Endothelial cell of umbilical vein (primary cell): Measurements from ENCODE around the gene FGD5. TPM values are rescaled to one million over a fixed set of nuclear protein-coding genes. Genes with fewer than 3 reads are reported as not detected.

Experiments used
- BruUV-seq: library from RNA; stranded (reverse); fragments of 400-500 nt; replicated peaks from 2 replicates; lab custom pipeline; 2021; lab: Mats Ljungman, UMichigan
- CTCF ChIA-PET: fragments of 300-600, 350-600 bp; sonication (Branson Sonifier 250); formaldehyde crosslinking; loops from one replicate; lab custom pipeline; 2021; ENCODE audit warnings: antibody characterized with exemption, inconsistent platforms; lab: Charles Lee
- POLR2A ChIA-PET: fragments of 300-600, 350-600 bp; sonication (Branson Sonifier 250); formaldehyde crosslinking; loops from one replicate; lab custom pipeline; 2021; ENCODE audit warnings: antibody characterized with exemption, inconsistent platforms; lab: Charles Lee
- DNase-seq: peaks from one replicate; pipeline ENCODE4 v3.0.0-alpha.2; 2011; ENCODE audit warnings: low read depth, low spot score
- FAIRE-seq: peaks from 2 replicates; lab custom pipeline; 2011; peaks lifted over from hg19 to GRCh38; lab: Jason Lieb, UNC
- H2AFZ ChIP-seq: 2 replicates; pipeline ENCODE4 v1.6.0; 2012; ENCODE audit warnings: low read depth, low read length, control low read depth, inconsistent platforms
- H3K27ac ChIP-seq: 2 replicates; pipeline ENCODE4 v1.5.1; 2011; ENCODE audit warnings: low read depth, mild to moderate bottlenecking, control low read depth, low read length, moderate library complexity; ENCODE audit not compliant: insufficient read depth
- H3K27me3 ChIP-seq, 2 experiments: 2 replicates each; pipeline versions ENCODE4 v1.6.0 to v1.6.1; 2011; ENCODE audit warnings: low read length in 2 of 2, mixed read lengths in 1 of 2; ENCODE audit not compliant: control insufficient read depth in 2 of 2, insufficient read depth in 2 of 2
- H3K36me3 ChIP-seq, 2 experiments: 2 replicates in 1 of 2; 3 replicates in 1 of 2; pipeline ENCODE4 v1.5.1; 2011; ENCODE audit warnings: low read length in 2 of 2, mild to moderate bottlenecking in 1 of 2, moderate library complexity in 1 of 2; ENCODE audit not compliant: control insufficient read depth in 2 of 2, insufficient read depth in 2 of 2; ENCODE audit errors: extremely low read depth in 1 of 2
- H3K4me1 ChIP-seq: 3 replicates; pipeline ENCODE4 v1.5.1; 2011; ENCODE audit warnings: mild to moderate bottlenecking, low read length; ENCODE audit not compliant: control insufficient read depth, insufficient read depth; ENCODE audit errors: extremely low read depth
- H3K4me2 ChIP-seq: 2 replicates; pipeline ENCODE4 v1.6.1; 2011; ENCODE audit warnings: low read length, control low read depth, mixed read lengths; ENCODE audit not compliant: insufficient read depth
- H3K4me3 ChIP-seq, 3 experiments: fragments of 200-600 bp in 1 of 3; sonication (generic), shearing (Covaris generic) in 1 of 3; replicated peaks in 1 of 3; 2 replicates each; pipeline ENCODE4 v1.5.1; 2011 to 2016; ENCODE audit warnings: control low read depth in 3 of 3, low read length in 3 of 3, mild to moderate bottlenecking in 2 of 3, inconsistent platforms in 1 of 3, low read depth in 1 of 3, moderate library complexity in 1 of 3; ENCODE audit not compliant: insufficient read depth in 1 of 3
- H3K79me2 ChIP-seq: 2 replicates; pipeline ENCODE4 v1.6.0; 2012; ENCODE audit warnings: low read length, inconsistent platforms; ENCODE audit not compliant: control insufficient read depth, insufficient read depth
- H3K9ac ChIP-seq: replicated peaks from 2 replicates; pipeline ENCODE3; 2011; ENCODE audit warnings: low read length, control low read depth; ENCODE audit not compliant: insufficient read depth; ENCODE audit errors: extremely low read depth
- H3K9me1 ChIP-seq: replicated peaks from 3 replicates; pipeline ENCODE4 v1.6.0; 2011; ENCODE audit warnings: mild to moderate bottlenecking, low read length; ENCODE audit not compliant: control insufficient read depth, insufficient read depth; ENCODE audit errors: extremely low read depth
- H3K9me3 ChIP-seq: replicated peaks from 2 replicates; pipeline ENCODE4 v1.5.1; 2012; ENCODE audit warnings: low read length, inconsistent platforms; ENCODE audit not compliant: control insufficient read depth, insufficient read depth
- H4K20me1 ChIP-seq: replicated peaks from 2 replicates; pipeline ENCODE3; 2011; ENCODE audit warnings: mild to moderate bottlenecking, low read length; ENCODE audit not compliant: control insufficient read depth, insufficient read depth; ENCODE audit errors: extremely low read depth
- CTCF ChIP-seq, 2 donors: IDR thresholded peaks; 1 replicate in 1 of 2; 2 replicates in 1 of 2; pipeline ENCODE4 v1.5.1; 2011; ENCODE audit warnings: low read length in 2 of 2, mild to moderate bottlenecking in 2 of 2, moderate library complexity in 2 of 2, control low read depth in 1 of 2, inconsistent platforms in 1 of 2, low read depth in 1 of 2; ENCODE audit not compliant: insufficient read depth in 1 of 2; ENCODE audit errors: extremely low read depth in 1 of 2
- EZH2 ChIP-seq: IDR thresholded peaks from 2 replicates; pipeline ENCODE4 v1.6.1; 2012; ENCODE audit warnings: borderline replicate concordance, low read depth, mild to moderate bottlenecking, moderate library complexity, low read length, inconsistent platforms; ENCODE audit not compliant: severe bottlenecking
- FOS ChIP-seq: IDR thresholded peaks from 2 replicates; pipeline ENCODE4 v1.6.1; 2011; ENCODE audit warnings: mild to moderate bottlenecking, low read length, moderate library complexity, borderline replicate concordance; ENCODE audit not compliant: insufficient read depth
- GATA2 ChIP-seq: IDR thresholded peaks from 2 replicates; pipeline ENCODE4 v1.7.0; 2011; ENCODE audit warnings: low read depth, mild to moderate bottlenecking, moderate library complexity, mixed read lengths, low read length; ENCODE audit not compliant: insufficient read length, insufficient read depth
- JUN ChIP-seq: IDR thresholded peaks from 2 replicates; pipeline ENCODE4 v1.6.1; 2011; ENCODE audit warnings: borderline replicate concordance, low read depth; ENCODE audit not compliant: insufficient read length, insufficient read depth
- MAX ChIP-seq: IDR thresholded peaks from 2 replicates; pipeline ENCODE4 v1.6.1; 2011; ENCODE audit not compliant: insufficient read depth, insufficient read length
- MYC ChIP-seq: IDR thresholded peaks from one replicate; pipeline ENCODE4 v1.6.1; 2011; ENCODE audit warnings: mild to moderate bottlenecking, low read depth, low read length
- POLR2A ChIP-seq: IDR thresholded peaks from 2 replicates; pipeline ENCODE4 v1.6.1; 2012; ENCODE audit warnings: low read depth, mild to moderate bottlenecking, control low read depth, low read length
- POLR2AphosphoS5 ChIP-seq: IDR thresholded peaks from 2 replicates; pipeline ENCODE4 v1.6.1; 2012; ENCODE audit warnings: low read depth, mild to moderate bottlenecking, control low read depth, low read length, moderate library complexity; ENCODE audit not compliant: insufficient read depth
- dilution Hi-C: fragments of 300-500 bp; cut with MboI; formaldehyde crosslinking; loops from one replicate; pipeline ENCODE4 v1.15.0; 2019; ENCODE audit warnings: low sequenced_read_pairs; ENCODE audit not compliant: extremely low pct_ligation_motif_present
- intact Hi-C: fragments of 100-400 bp; cut with micrococcal nuclease; formaldehyde crosslinking; loops from one replicate; pipeline ENCODE4 v1.10.0; 2022
- polyA plus RNA-seq, 4 experiments: library from polyadenylated mRNA; depleted of rRNA in 3 of 4; stranded (reverse) in 3 of 4; unstranded in 1 of 4; fragments of >200 nt; gene quantifications; 2 replicates each; pipeline versions ENCODE4 v1.2.1 to v1.2.3, GENCODE V29; 2011 to 2012; ENCODE audit warnings: missing spikeins in 1 of 4
- total RNA-seq: library from RNA; stranded (reverse); gene quantifications from 2 replicates; pipeline ENCODE4 v1.2.3, GENCODE V29; 2021

Gene FGD5
- total and polyA plus RNA-seq, 2 donors (not counting 3 experiments of a cell fraction or from before 2014, with no cell fraction given): 49.6 to 134 TPM

- POLR2A ChIA-PET: interaction anchor here (1.1 kb wide), 1 partner anchor 107 kb away, joined by 5 read pairs; no protein-coding TSS in a partner anchor
- CTCF ChIA-PET: interaction anchor here (0.6 to 5.3 kb wide), 51 partner anchors 8 to 1124 kb away, joined by 3 to 126 read pairs (median 4); partner anchors contain the start of genes C3orf20 and CCDC174
- Histone ChIP-seq H3K4me2 (no peak overlapping the region), H3K36me3 (no peaks in the 10 kb centered on the region), H4K20me1 (no peaks in the 10 kb centered on the region), H3K9ac (no peak overlapping the region), H3K4me1 (no peaks in the 10 kb centered on the region), H3K27me3 (peaks cover 6 to 14% of the 10 kb centered on the region in 2 experiments), H3K9me1 (no peaks in the 10 kb centered on the region), H3K9me3 (no peaks in the 10 kb centered on the region), H3K79me2 (no peaks in the 10 kb centered on the region), H3K4me3 (no peak overlapping the region), H2AFZ (no peak overlapping the region), H3K27ac (no peak overlapping the region)
- intact Hi-C loops: loop anchor here (1.0 to 10.0 kb wide), 3 partner anchors 108 to 276 kb away; no protein-coding TSS in a partner anchor
- peak; percentile 70 for FAIRE-seq
- peak; percentile 63 to 74 for TF ChIP-seq CTCF (IDR thresholded peaks at IDR 0.05; ENCODE audit: extremely low read depth in 1 of 2, insufficient read depth in 1 of 2, low read depth in 1 of 2, low read length in 2 of 2)
- no peak for TF ChIP-seq POLR2AphosphoS5
- peak; percentile 62 for DNase-seq
- BruUV-seq: no TSS peak
- dilution Hi-C loops: loop anchor here (10.0 kb wide), 1 partner anchor 64 kb away; no protein-coding TSS in a partner anchor
Observed at GRCh38 chr3:14780927-14781507, 37.7 kb upstream of the FGD5 start.

- dilution Hi-C loops (loop anchor here (10.0 kb wide), 1 partner anchor 61 kb away; no protein-coding TSS in a partner anchor), intact Hi-C loops (loop anchor here (10.0 kb wide), 1 partner anchor 279 kb away; no protein-coding TSS in a partner anchor)
- Histone ChIP-seq H3K27me3 (peaks cover 6 to 15% of the 10 kb centered on the region in 2 experiments), H3K27ac (no peak overlapping the region), H3K4me1 (no peaks in the 10 kb centered on the region), H3K9ac (no peak overlapping the region), H3K4me3 (no peak overlapping the region), H3K4me2 (no peak overlapping the region), H4K20me1 (no peaks in the 10 kb centered on the region), H3K9me3 (no peaks in the 10 kb centered on the region), H3K79me2 (no peaks in the 10 kb centered on the region), H3K9me1 (no peaks in the 10 kb centered on the region), H3K36me3 (no peaks in the 10 kb centered on the region), H2AFZ (no peak overlapping the region)
- CTCF ChIA-PET: interaction anchor here (0.6 to 5.3 kb wide), 6 partner anchors 18 to 580 kb away, joined by 3 to 126 read pairs (median 3); partner anchors contain the start of gene C3orf20
- POLR2A ChIA-PET: no interaction called here
- no TSS peak for BruUV-seq
- DNase-seq (no peak), FAIRE-seq (no peak)
- TF ChIP-seq POLR2AphosphoS5 (no peak), EZH2 (no peak), JUN (no peak), CTCF (IDR thresholded peaks at IDR 0.05; ENCODE audit: extremely low read depth in 1 of 2, insufficient read depth in 1 of 2, low read depth in 1 of 2, low read length in 2 of 2) (no peak), GATA2 (no peak), MAX (no peak), FOS (no peak), POLR2A (no peak), MYC (no peak)
Observed at GRCh38 chr3:14783480-14784086, 35.2 kb upstream of the FGD5 start.
